ENCODE results near the gene BABAM2.

The BABAM2 gene

GRCh38 chr2:28172114-28172898 is 281.8 kb downstream of the BABAM2 start:
- no peak for DNase-seq

- no peak for DNase-seq
Measured at GRCh38 chr2:28173377-28173776, 282.8 kb downstream of the BABAM2 start.

GRCh38 chr2:28174211-28174610 is 283.7 kb downstream of the BABAM2 start:
- no peak for DNase-seq

- no peak for DNase-seq
Measured at GRCh38 chr2:28175028-28175427, 284.5 kb downstream of the BABAM2 start.

GRCh38 chr2:28178946-28179345 is 288.4 kb downstream of the BABAM2 start:
- no peak for DNase-seq

GRCh38 chr2:28181801-28182200 is 291.3 kb downstream of the BABAM2 start:
- no peak for DNase-seq

GRCh38 chr2:28182348-28182747 is 291.8 kb downstream of the BABAM2 start:
- DNase-seq: no peak

- no peak for DNase-seq
Measured at GRCh38 chr2:28185153-28185552, 294.6 kb downstream of the BABAM2 start.

GRCh38 chr2:28185891-28186290 is 295.4 kb downstream of the BABAM2 start:
- DNase-seq: no peak

- DNase-seq: no peak
Measured at GRCh38 chr2:28187186-28187585, 296.7 kb downstream of the BABAM2 start.

GRCh38 chr2:28188436-28188835 is 297.9 kb downstream of the BABAM2 start:
- DNase-seq: no peak

GRCh38 chr2:28193630-28194403 is 303.3 kb downstream of the BABAM2 start:
- no peak for DNase-seq

GRCh38 chr2:28199995-28200679 is 309.6 kb downstream of the BABAM2 start:
- no peak for DNase-seq

GRCh38 chr2:28201671-28202180 is 311.2 kb downstream of the BABAM2 start:
- no peak for DNase-seq

- no peak for DNase-seq
Measured at GRCh38 chr2:28202719-28203118, 312.2 kb downstream of the BABAM2 start.

GRCh38 chr2:28206762-28207161 is 316.2 kb downstream of the BABAM2 start:
- DNase-seq: no peak

GRCh38 chr2:28209261-28209691 is 318.7 kb downstream of the BABAM2 start:
- no peak for DNase-seq

GRCh38 chr2:28209864-28210263 is 319.3 kb downstream of the BABAM2 start:
- no peak for DNase-seq

- no peak for DNase-seq
Measured at GRCh38 chr2:28210535-28210934, 320.0 kb downstream of the BABAM2 start.

- DNase-seq: no peak
Measured at GRCh38 chr2:28216331-28216730, 325.8 kb downstream of the BABAM2 start.

GRCh38 chr2:28217042-28217740 is 326.7 kb downstream of the BABAM2 start:
- DNase-seq: no peak

- DNase-seq: no peak
Measured at GRCh38 chr2:28219138-28219537, 328.6 kb downstream of the BABAM2 start.
